GM18499 (cell line): ENCODE data around the gene EPRS1.
"Not testable (repeated sequence)": the region's sequence is repeated elsewhere in the genome, so short reads cannot be mapped to it uniquely, and the experiment has no call there.

Experiments used
- ATAC-seq: cut with Tn5 transposase; IDR thresholded peaks from one replicate; pipeline ENCODE4 v1.9.1; 2021; ENCODE audit warnings: moderate number of reproducible peaks; ENCODE audit not compliant: insufficient read depth, unreplicated experiment

Gene EPRS1

GRCh38 chr1:220040028-220040596 lies 6.2 kb downstream of the EPRS1 start:
- no peak for ATAC-seq

- ATAC-seq = no peak
Measured at GRCh38 chr1:220038640-220039039, 7.7 kb downstream of the EPRS1 start.

- not testable (repeated sequence) for ATAC-seq
Measured at GRCh38 chr1:220037810-220038209, 8.5 kb downstream of the EPRS1 start.

GRCh38 chr1:220032911-220033310 lies 13.4 kb downstream of the EPRS1 start:
- ATAC-seq = no peak

- ATAC-seq = no peak
Measured at GRCh38 chr1:220031287-220031686, 15.0 kb downstream of the EPRS1 start.

GRCh38 chr1:220028346-220028895 lies 17.9 kb downstream of the EPRS1 start:
- no peak for ATAC-seq

GRCh38 chr1:220019071-220019470 lies 27.2 kb downstream of the EPRS1 start:
- ATAC-seq = no peak

- ATAC-seq = no peak
Measured at GRCh38 chr1:220013497-220013896, 32.8 kb downstream of the EPRS1 start.

GRCh38 chr1:220012259-220012658 lies 34.0 kb downstream of the EPRS1 start:
- ATAC-seq = no peak

GRCh38 chr1:220011620-220012019 lies 34.7 kb downstream of the EPRS1 start:
- no peak for ATAC-seq

GRCh38 chr1:220007438-220007837 lies 38.9 kb downstream of the EPRS1 start:
- ATAC-seq = no peak

- no peak for ATAC-seq
Measured at GRCh38 chr1:220005489-220005888, 40.8 kb downstream of the EPRS1 start.

GRCh38 chr1:220003610-220004299 lies 42.5 kb downstream of the EPRS1 start:
- no peak for ATAC-seq

- no peak for ATAC-seq
Measured at GRCh38 chr1:220003015-220003414, 43.3 kb downstream of the EPRS1 start.

- no peak for ATAC-seq
Measured at GRCh38 chr1:220001095-220001501, 45.2 kb downstream of the EPRS1 start.

GRCh38 chr1:219999821-220000220 lies 46.5 kb downstream of the EPRS1 start:
- no peak for ATAC-seq
